Lung (tissue), 12 donors: Measurements from ENCODE around the gene PRKCZ. TPM values are rescaled to one million over a fixed set of nuclear protein-coding genes. Genes with fewer than 3 reads are reported as not detected.

Experiments
- ATAC-seq: fragments of 200-7000 bp; cut with Tn5 transposase; one replicate; pipeline ENCODE4 v1.9.1; 2020; ENCODE audit warnings: moderate number of reproducible peaks; ENCODE audit not compliant: insufficient read depth, low FRiP score
- DNase-seq, 3 donors: peaks; one replicate each; pipeline ENCODE4 v3.0.0-alpha.2; 2013 to 2017
- H3K27ac ChIP-seq, 2 donors: one replicate each; pipeline ENCODE4 v1.5.1; 2013; ENCODE audit warnings: mild to moderate bottlenecking in 2 of 2, moderate library complexity in 2 of 2, control low read depth in 1 of 2, inconsistent platforms in 1 of 2, low read depth in 1 of 2, low read length in 1 of 2
- H3K27me3 ChIP-seq, 3 donors: one replicate each; pipeline ENCODE4 v1.5.1; 2013; ENCODE audit warnings: low read length in 2 of 3; ENCODE audit not compliant: control insufficient read depth in 3 of 3, insufficient read depth in 3 of 3
- H3K36me3 ChIP-seq, 4 donors: one replicate each; pipeline ENCODE4 v1.5.1; 2013; ENCODE audit warnings: low read length in 4 of 4, mild to moderate bottlenecking in 1 of 4, moderate library complexity in 1 of 4; ENCODE audit not compliant: control insufficient read depth in 4 of 4, insufficient read depth in 4 of 4
- H3K4me1 ChIP-seq, 5 donors: one replicate each; pipeline ENCODE4 v1.5.1; 2013; ENCODE audit warnings: low read length in 5 of 5, mild to moderate bottlenecking in 2 of 5, moderate library complexity in 1 of 5; ENCODE audit not compliant: control insufficient read depth in 5 of 5, insufficient read depth in 5 of 5
- H3K4me3 ChIP-seq: one replicate; pipeline ENCODE4 v1.5.1; 2013; ENCODE audit warnings: mild to moderate bottlenecking, control low read depth, moderate library complexity
- H3K9ac ChIP-seq, 2 donors: one replicate each; pipeline ENCODE4 v1.5.1; 2013; ENCODE audit warnings: low read length in 2 of 2, control low read depth in 1 of 2; ENCODE audit not compliant: insufficient read depth in 1 of 2
- H3K9me3 ChIP-seq, 4 donors: one replicate each; pipeline ENCODE4 v1.5.1; 2013; ENCODE audit warnings: low read length in 3 of 4, mild to moderate bottlenecking in 1 of 4, moderate library complexity in 1 of 4; ENCODE audit not compliant: control insufficient read depth in 4 of 4, insufficient read depth in 3 of 4
- CTCF ChIP-seq: IDR thresholded peaks from 2 replicates; pipeline ENCODE4 v1.5.1; 2012; ENCODE audit warnings: mild to moderate bottlenecking; ENCODE audit errors: control extremely low read depth, extremely low read depth
- WGBS, 2 donors: extraction: QIAGEN DNeasy Blood & Tissue Kit; methylation state at CpG; one replicate each; pipeline ENCODE4 v1.1.7; 2013; 5-methylcytosine and 5-hydroxymethylcytosine counted together
- polyA plus RNA-seq, 2 donors: library from polyadenylated mRNA; stranded (reverse); fragments of 200-250 nt; gene quantifications; one replicate each; pipeline ENCODE4 v1.2.1, GENCODE V29; 2013
- total RNA-seq, 2 donors: library from RNA; depleted of rRNA in 1 of 2; stranded (reverse); fragments of >200 nt in 1 of 2; gene quantifications; one replicate each; pipeline ENCODE4 v1.2.1, GENCODE V29; 2014 to 2021
- donor health status: control.
- donor health status: control.
- donor health status: Bipolar disorder and iron deficiency.
- donor health status: healthy.
- donor health status: DM: yes; HTN: yes; CAD: no.

Gene PRKCZ
- total and polyA plus RNA-seq, 4 donors = 55.2 to 149 (median 117) TPM

- no peak for TF ChIP-seq CTCF
- peaks cover 0 to 13% (median 0%) of the 10 kb centered on the region in 4 donors for H3K36me3 ChIP-seq
- ATAC-seq = no peak
- no peak for DNase-seq
- WGBS, 2 donors = 91 to 92% methylated on average over 36 of the region's 36 CpGs
- no peak overlapping the region for H3K27ac ChIP-seq
- H3K4me1 ChIP-seq = peaks cover 0 to 2% (median 0%) of the 10 kb centered on the region in 5 donors
- peaks cover 0 to 4% (median 0%) of the 10 kb centered on the region in 3 donors for H3K27me3 ChIP-seq
- H3K9ac ChIP-seq = no peak overlapping the region
- no peak overlapping the region for H3K4me3 ChIP-seq
- H3K9me3 ChIP-seq = peaks cover 0 to under 1% (median 0%) of the 10 kb centered on the region in 4 donors
These were observed 20.8 kb downstream of the PRKCZ start for GRCh38 chr1:2070800-2071530.

- Histone ChIP-seq H3K4me1 (peaks cover 0 to 2% (median 0%) of the 10 kb centered on the region in 5 donors), H3K27me3 (peaks cover 0 to 4% (median 0%) of the 10 kb centered on the region in 3 donors), H3K9me3 (peaks cover 0 to 4% (median 0%) of the 10 kb centered on the region in 4 donors), H3K36me3 (peaks cover 0 to 17% (median 0%) of the 10 kb centered on the region in 4 donors), H3K27ac (no peak overlapping the region), H3K4me3 (no peak overlapping the region), H3K9ac (no peak overlapping the region)
- no peak for TF ChIP-seq CTCF
- ATAC-seq = no peak
- 84 to 87% methylated on average over 25 of the region's 25 CpGs for WGBS, 2 donors
- DNase-seq = no peak
These were observed 22.0 kb downstream of the PRKCZ start for GRCh38 chr1:2072109-2072806.

GRCh38 chr1:2072891-2073290 is 22.7 kb downstream of the PRKCZ start:
- Histone ChIP-seq H3K4me1 (peaks cover 0 to 2% (median 0%) of the 10 kb centered on the region in 5 donors), H3K27ac (no peak overlapping the region), H3K9me3 (peaks cover 0 to 5% (median 1%) of the 10 kb centered on the region in 4 donors), H3K27me3 (peaks cover 0 to 4% (median 0%) of the 10 kb centered on the region in 3 donors), H3K36me3 (peaks cover 0 to 17% (median 0%) of the 10 kb centered on the region in 4 donors), H3K9ac (no peak overlapping the region), H3K4me3 (no peak overlapping the region)
- DNase-seq = no peak
- TF ChIP-seq CTCF = no peak
- 91 to 92% methylated on average over 14 of the region's 14 CpGs for WGBS, 2 donors
- ATAC-seq = no peak
